ENCODE data around the gene SPIRE1. TPM values are rescaled to one million over a fixed set of nuclear protein-coding genes. Genes with fewer than 3 reads are reported as not detected.

SPIRE1 gene
- total and polyA plus RNA-seq, 9 donors, result 7.9 to 30.2 (median 20.4) TPM

GRCh38 chr18:12405066-12405465, 252.8 kb downstream of the SPIRE1 start:
- H3K9me3 ChIP-seq, result no peaks in the 10 kb centered on the region
- no peaks in the 10 kb centered on the region for H3K27me3 ChIP-seq
- no peak overlapping the region for H3K4me3 ChIP-seq
- no peak for TF ChIP-seq EP300 (IDR thresholded peaks at IDR 0.05)
- TF ChIP-seq CTCF (IDR thresholded peaks at IDR 0.05), result no peak
- TF ChIP-seq POLR2A (IDR thresholded peaks at IDR 0.05), result no peak
- WGBS, 3 donors, result 77 to 93% (median 85%) methylated on average over 3 of the region's 3 CpGs
- peaks cover 7% of the 10 kb centered on the region for H3K4me1 ChIP-seq (ENCODE audit: insufficient read depth)
- no peaks in the 10 kb centered on the region for H3K36me3 ChIP-seq
- intact Hi-C loops (cut with DNase I), result no loop called here
- H3K27ac ChIP-seq, result no peak overlapping the region
- DNase-seq, result no peak

GRCh38 chr18:12403601-12404506, 254.1 kb downstream of the SPIRE1 start:
- Histone ChIP-seq H3K4me3 (no peak overlapping the region), H3K4me1 (ENCODE audit: insufficient read depth) (peaks cover 7% of the 10 kb centered on the region), H3K27ac (no peak overlapping the region), H3K9me3 (no peaks in the 10 kb centered on the region), H3K36me3 (no peaks in the 10 kb centered on the region), H3K27me3 (no peaks in the 10 kb centered on the region)
- intact Hi-C loops (cut with DNase I), result no loop called here
- DNase-seq, result peak in 1 of 5 donors; percentile 8
- 19 to 29% (median 20%) methylated on average over 6 of the region's 6 CpGs for WGBS, 3 donors
- TF ChIP-seq CTCF (IDR thresholded peaks at IDR 0.05), result no peak

GRCh38 chr18:12401881-12402280, 256.0 kb downstream of the SPIRE1 start:
- TF ChIP-seq EP300 (IDR thresholded peaks at IDR 0.05) (no peak), CTCF (IDR thresholded peaks at IDR 0.05) (no peak), POLR2A (IDR thresholded peaks at IDR 0.05) (no peak)
- H3K4me1 ChIP-seq (ENCODE audit: insufficient read depth), result peaks cover 2% of the 10 kb centered on the region
- no peak overlapping the region for H3K27ac ChIP-seq
- WGBS, 3 donors, result 82 to 89% (median 84%) methylated on average over 9 of the region's 9 CpGs
- intact Hi-C loops (cut with DNase I), result no loop called here
- H3K4me3 ChIP-seq, result no peak overlapping the region
- H3K9me3 ChIP-seq, result no peaks in the 10 kb centered on the region
- H3K27me3 ChIP-seq, result no peaks in the 10 kb centered on the region
- no peaks in the 10 kb centered on the region for H3K36me3 ChIP-seq
- peak in 1 of 5 donors; percentile 23 for DNase-seq

GRCh38 chr18:12399231-12399630, 258.7 kb downstream of the SPIRE1 start:
- peak in 1 of 5 donors; percentile 15 for DNase-seq
- no peak overlapping the region for H3K4me3 ChIP-seq
- no peaks in the 10 kb centered on the region for H3K4me1 ChIP-seq (ENCODE audit: insufficient read depth)
- no peaks in the 10 kb centered on the region for H3K9me3 ChIP-seq
- TF ChIP-seq POLR2A (IDR thresholded peaks at IDR 0.05), result no peak
- no peak for TF ChIP-seq CTCF (IDR thresholded peaks at IDR 0.05)
- no peak for TF ChIP-seq EP300 (IDR thresholded peaks at IDR 0.05)
- intact Hi-C loops (cut with DNase I), result loop anchor here in 1 of 4 donors (5.0 kb wide), 1 partner anchor 258 kb away; the partner anchor contains the start of gene SPIRE1
- WGBS, 3 donors, result 96 to 98% (median 97%) methylated on average over 5 of the region's 5 CpGs
- H3K36me3 ChIP-seq, result no peaks in the 10 kb centered on the region
- no peak overlapping the region for H3K27ac ChIP-seq
- no peaks in the 10 kb centered on the region for H3K27me3 ChIP-seq

Measured in ovary (tissue), 9 donors.